ENCODE data around the gene TOB1.
"Not testable (repeated sequence)": the region's sequence is repeated elsewhere in the genome, so short reads cannot be mapped to it uniquely, and the experiment has no call there.

Gene TOB1

GRCh38 chr17:50894513-50894912, 28.4 kb upstream of the TOB1 start:
- not testable (repeated sequence) for DNase-seq

GRCh38 chr17:50893183-50893993, 27.2 kb upstream of the TOB1 start:
- DNase-seq = no peak

- no peak for DNase-seq
Measured at GRCh38 chr17:50892101-50892776, 26.1 kb upstream of the TOB1 start.

DNA sequence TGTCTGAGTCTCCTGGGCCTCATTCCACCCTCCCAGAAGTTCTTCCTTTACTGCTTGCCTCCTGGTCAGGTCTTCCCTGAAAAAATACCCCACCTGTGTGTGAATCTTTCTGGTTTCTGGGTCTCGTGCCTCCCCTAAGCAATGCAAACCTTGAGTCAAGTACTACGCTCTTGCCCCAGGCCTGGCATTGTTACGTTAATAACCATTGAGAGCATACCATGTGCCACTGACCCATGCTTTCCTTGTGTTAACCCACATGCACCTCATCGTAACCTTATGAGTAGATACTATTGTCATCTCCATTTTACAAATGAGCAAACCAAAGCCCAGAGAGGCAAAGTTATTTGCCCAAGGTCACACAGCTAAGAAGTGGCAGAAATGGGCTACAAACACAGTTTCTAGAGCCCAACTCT, 25.4 kb upstream of the TOB1 start:
- DNase-seq = no peak

GRCh38 chr17:50890675-50891516, 24.7 kb upstream of the TOB1 start:
- no peak for DNase-seq

- no peak for DNase-seq
Measured at GRCh38 chr17:50889528-50890118, 23.5 kb upstream of the TOB1 start.

DNA sequence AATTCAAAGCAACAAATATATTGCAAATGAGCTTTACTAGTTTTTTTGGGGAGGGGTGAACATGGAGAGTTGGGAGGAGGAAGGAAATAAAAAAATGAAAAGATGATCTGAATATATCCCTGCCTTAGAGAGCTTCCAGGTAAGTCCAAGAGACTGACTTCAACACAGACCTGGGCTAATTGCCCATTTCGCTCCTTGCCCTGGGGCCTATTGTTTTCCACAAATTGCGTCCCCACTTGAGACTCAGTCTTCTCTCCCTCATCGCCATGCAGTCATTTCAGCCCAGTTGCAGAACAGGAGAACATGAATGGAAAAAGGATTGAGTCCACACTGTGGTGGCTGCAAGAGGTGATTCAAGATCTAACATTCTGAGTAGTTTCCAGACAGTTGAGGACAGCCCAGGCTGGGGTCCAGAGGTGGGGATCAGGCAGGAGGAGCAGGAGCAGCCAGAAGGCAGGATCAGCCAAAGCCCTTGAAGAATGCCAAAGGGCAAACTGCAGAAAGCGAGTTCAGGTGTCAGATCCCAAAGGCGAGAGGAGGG, 21.6 kb upstream of the TOB1 start:
- no peak for DNase-seq

GRCh38 chr17:50884439-50885311, 18.5 kb upstream of the TOB1 start:
- no peak for DNase-seq

GRCh38 chr17:50883850-50884438, 17.8 kb upstream of the TOB1 start:
- no peak for DNase-seq

GRCh38 chr17:50882851-50883250, 16.7 kb upstream of the TOB1 start:
- DNase-seq = no peak

DNA sequence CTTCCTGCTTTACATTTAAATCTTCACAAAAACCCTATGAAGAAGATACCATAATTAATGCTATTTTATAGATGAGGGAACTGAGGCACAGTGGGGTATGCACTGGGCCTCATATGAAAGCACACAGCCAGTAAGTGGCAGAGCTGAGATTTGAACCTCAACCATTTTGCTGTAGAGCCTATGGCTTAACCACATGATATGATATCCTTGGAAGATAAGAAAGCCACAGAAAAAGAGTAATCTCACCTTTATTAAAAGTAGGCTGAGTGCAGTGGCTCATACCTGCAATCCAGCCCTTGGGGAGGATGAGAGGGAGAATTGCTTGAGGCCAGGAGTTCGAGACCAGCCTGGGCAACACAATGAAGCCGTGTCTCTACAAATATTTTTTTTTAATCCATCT, 15.0 kb upstream of the TOB1 start:
- no peak for DNase-seq

DNA sequence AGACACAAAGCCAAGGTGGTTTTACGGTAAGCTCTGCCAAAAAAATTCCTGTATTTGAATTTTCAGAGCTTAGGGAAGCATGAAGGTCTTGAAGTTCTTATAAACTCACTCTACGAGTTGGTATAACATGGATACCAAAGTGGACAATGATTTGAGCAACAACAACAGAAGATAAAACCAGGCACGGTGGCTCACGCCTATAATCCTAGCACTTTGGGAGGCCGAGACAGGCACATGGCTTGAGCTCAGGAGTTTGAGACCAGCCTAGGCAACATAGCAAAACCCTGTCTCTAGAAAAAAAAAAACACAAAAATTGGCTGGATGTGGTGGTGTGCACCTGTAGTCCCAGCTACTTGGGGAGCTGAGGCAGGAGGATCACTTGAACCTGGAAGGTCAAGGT, 12.9 kb upstream of the TOB1 start:
- DNase-seq = no peak

GRCh38 chr17:50877838-50878237, 11.7 kb upstream of the TOB1 start:
- DNase-seq = no peak

DNA sequence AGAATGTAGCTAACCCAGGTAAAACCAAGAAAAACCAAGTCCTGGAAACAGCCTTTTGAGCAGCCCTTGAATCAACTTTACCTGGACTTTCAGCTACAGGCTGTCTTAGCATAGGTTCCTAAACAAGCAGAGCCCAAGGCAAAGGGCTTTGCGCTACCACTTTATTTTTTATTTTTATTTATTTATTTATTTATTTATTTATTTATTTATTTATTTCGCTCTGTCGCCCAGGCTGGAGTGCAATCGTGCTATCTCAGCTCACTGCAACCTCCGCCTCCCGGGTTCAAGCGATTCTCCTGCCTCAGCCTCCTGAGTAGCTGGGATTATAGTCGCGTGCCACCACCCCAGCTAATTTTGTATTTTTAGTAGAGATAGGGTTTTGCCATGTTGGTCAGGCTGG, 10.9 kb upstream of the TOB1 start:
- not testable (repeated sequence) for DNase-seq

DNA sequence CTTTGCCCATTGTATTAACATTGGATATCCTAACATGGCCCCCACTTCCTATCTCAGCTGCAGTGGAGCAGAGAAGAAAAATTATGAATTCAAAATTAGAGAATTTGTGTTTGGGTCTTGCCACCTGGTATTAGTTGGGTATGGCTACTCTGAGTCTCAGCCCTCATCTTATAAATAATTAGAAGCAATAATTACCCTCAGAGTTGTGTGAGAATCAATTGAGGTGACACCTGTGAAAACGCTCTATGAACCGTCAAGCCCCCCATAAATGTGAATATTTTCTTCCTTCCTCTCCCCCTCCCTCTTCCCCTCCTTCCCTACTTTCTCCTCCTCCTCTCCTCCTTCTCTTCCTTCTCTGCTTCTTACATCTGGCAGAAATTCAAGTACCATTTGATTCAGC, 8.9 kb upstream of the TOB1 start:
- no peak for DNase-seq

DNA sequence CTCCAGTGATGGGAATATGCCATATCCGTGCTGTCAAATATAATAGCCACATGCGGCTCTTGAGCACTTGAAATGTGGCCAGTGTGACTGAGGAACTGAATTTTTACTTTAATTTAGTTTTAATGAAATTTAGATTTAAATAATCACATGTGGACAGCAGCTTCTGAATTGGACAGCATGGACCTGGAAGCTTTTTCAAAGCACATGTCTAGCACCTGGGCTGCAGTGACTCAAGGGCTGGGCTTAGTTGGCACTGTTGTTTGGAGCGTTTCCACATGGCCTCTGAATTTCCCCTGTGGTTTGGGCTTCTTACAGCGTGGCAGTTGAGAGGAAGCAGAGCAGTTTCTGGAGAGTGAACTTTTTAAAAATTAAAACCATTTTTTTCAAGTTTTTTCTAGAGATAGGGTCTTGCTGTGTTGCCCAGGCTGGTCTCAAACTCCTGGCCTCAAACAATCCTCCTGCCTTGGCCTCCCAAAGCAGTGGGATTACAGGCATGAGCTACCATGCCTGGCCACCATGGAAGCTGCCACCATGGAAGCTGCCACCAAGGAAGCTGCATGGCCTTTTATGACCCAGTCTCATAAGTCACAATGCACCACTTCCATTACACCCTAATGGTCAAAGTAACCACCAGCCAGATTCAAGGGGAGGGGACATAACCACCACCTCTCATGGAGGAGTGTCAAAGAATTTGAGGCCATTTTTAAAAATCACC, 6.7 kb upstream of the TOB1 start:
- DNase-seq = peak; percentile 42

DNA sequence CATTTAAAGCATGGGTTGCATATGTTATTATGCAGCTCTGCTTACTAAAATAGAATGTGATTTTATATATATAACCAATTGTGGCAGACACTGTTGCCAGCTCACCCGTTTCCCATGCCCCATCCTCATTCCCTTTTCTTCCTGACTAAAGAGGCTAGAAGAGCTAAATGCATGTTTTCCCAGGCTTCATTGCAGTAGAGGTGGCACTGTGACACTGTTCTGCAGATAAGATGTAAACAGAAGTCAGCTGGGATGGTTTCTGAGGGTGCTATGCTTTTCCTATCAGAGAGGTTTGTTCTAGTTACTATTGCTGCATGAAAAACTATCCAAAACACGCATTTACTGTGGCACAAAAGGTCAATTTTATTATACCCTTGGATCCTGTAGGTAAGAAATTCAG, 5.7 kb upstream of the TOB1 start:
- DNase-seq = no peak

GRCh38 chr17:50871364-50871763, 5.2 kb upstream of the TOB1 start:
- peak; percentile 1 for DNase-seq

DNA sequence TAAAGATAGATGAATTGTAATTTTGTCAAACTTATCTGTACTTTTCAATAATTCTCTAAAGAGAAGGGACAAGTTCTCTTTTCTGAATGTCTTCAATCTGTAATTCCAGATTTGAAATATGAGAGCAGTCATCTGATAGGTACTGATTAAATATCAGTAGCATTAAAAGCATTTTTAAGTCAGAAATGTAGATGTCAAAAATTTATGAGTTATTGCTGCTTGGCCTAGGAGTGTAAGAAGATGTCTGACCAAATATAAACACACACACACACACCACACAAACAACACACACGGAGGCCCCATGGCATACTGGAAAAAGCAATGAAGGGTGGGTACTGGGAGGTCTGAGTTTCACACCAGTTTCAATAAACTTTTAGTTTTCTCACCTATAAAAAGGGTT, 2.4 kb upstream of the TOB1 start:
- no peak for DNase-seq

GRCh38 chr17:50868140-50868438, 1.9 kb upstream of the TOB1 start:
- DNase-seq = no peak
